HEK293 (cell line): ENCODE measurements around the gene PKNOX2.

ENCODE experiments used
- CTCF ChIA-PET: fragments of 350-600 bp; formaldehyde crosslinking; extraction: SDS; loops from one replicate; lab custom pipeline; 2021; ENCODE audit warnings: antibody characterized with exemption; lab: Yijun Ruan, JAX
- POLR2A ChIA-PET: fragments of 300-600 bp; formaldehyde crosslinking; extraction: SDS; loops from one replicate; lab custom pipeline; 2020; ENCODE audit warnings: antibody characterized with exemption, inconsistent platforms; lab: Yijun Ruan, JAX
- H3K27ac ChIP-seq: fragments of 200-500 bp; sonication (Bioruptor generic); 2 replicates; pipeline ENCODE4 v1.5.1; 2014; ENCODE audit warnings: low read depth, low read length, control low read depth, inconsistent platforms; ENCODE audit errors: extremely low read depth
- H3K36me3 ChIP-seq, 2 experiments: fragments of 200-500 bp in 1 of 2; sonication (Bioruptor generic) in 1 of 2; 1 replicate in 1 of 2; 2 replicates in 1 of 2; pipeline ENCODE4 v1.5.1; 2014 to 2017; ENCODE audit warnings: inconsistent platforms in 2 of 2, low read length in 2 of 2; ENCODE audit not compliant: control insufficient read depth in 2 of 2, insufficient read depth in 1 of 2
- H3K4me1 ChIP-seq: fragments of 200-500 bp; sonication (Bioruptor generic); 2 replicates; pipeline ENCODE4 v1.5.1; 2014; ENCODE audit warnings: mild to moderate bottlenecking, low read length, inconsistent platforms; ENCODE audit not compliant: control insufficient read depth, insufficient read depth
- H3K4me3 ChIP-seq: 2 replicates; pipeline ENCODE4 v1.5.1; 2011; ENCODE audit warnings: low read depth, mild to moderate bottlenecking, control low read depth, low read length, moderate library complexity
- H3K9me3 ChIP-seq: fragments of 200-500 bp; sonication (Bioruptor generic); 2 replicates; pipeline ENCODE4 v1.5.1; 2014; ENCODE audit warnings: low read depth, low read length, inconsistent platforms; ENCODE audit not compliant: control insufficient read depth, insufficient read depth
- HOXD13 ChIP-seq: sonication (generic); formaldehyde crosslinking; IDR thresholded peaks from 2 replicates; pipeline ENCODE4 v1.8.0; 2022; ENCODE audit warnings: missing genetic modification reagents, borderline replicate concordance
- KLF8 ChIP-seq: fragments of 450-650 bp; formaldehyde crosslinking; IDR thresholded peaks from 2 replicates; pipeline ENCODE4 v1.5.1; 2016; ENCODE audit warnings: missing biosample characterization, missing genetic modification characterization
- PRDM6 ChIP-seq: fragments of 450-650 bp; formaldehyde crosslinking; IDR thresholded peaks from 2 replicates; pipeline ENCODE4 v1.5.1; 2017; ENCODE audit warnings: missing biosample characterization, missing genetic modification characterization
- SP3 ChIP-seq: fragments of 450-650 bp; formaldehyde crosslinking; IDR thresholded peaks from 2 replicates; pipeline ENCODE4 v1.5.1; 2016; ENCODE audit warnings: missing biosample characterization, missing genetic modification characterization
- ZBTB7A ChIP-seq: fragments of 450-650 bp; formaldehyde crosslinking; IDR thresholded peaks from 2 replicates; pipeline ENCODE4 v1.5.1; 2016; ENCODE audit warnings: low read depth, missing biosample characterization, missing genetic modification characterization
- ZFP69B ChIP-seq: fragments of 450-650 bp; formaldehyde crosslinking; IDR thresholded peaks from 2 replicates; pipeline ENCODE4 v1.5.1; 2016; ENCODE audit warnings: missing biosample characterization, missing genetic modification characterization
- ZNF157 ChIP-seq: fragments of 450-650 bp; formaldehyde crosslinking; IDR thresholded peaks from 2 replicates; pipeline ENCODE4 v1.5.1; 2016; ENCODE audit warnings: missing biosample characterization, missing genetic modification characterization
- ZNF266 ChIP-seq: fragments of 450-650 bp; formaldehyde crosslinking; IDR thresholded peaks from 2 replicates; pipeline ENCODE4 v1.5.1; 2016; ENCODE audit warnings: missing biosample characterization, missing genetic modification characterization, low read depth
- ZNF292 ChIP-seq: fragments of 450-650 bp; formaldehyde crosslinking; IDR thresholded peaks from 2 replicates; pipeline ENCODE4 v1.5.1; 2016; ENCODE audit warnings: low read depth, missing biosample characterization, missing genetic modification characterization, borderline replicate concordance
- ZNF391 ChIP-seq: fragments of 450-650 bp; formaldehyde crosslinking; IDR thresholded peaks from 2 replicates; pipeline ENCODE4 v1.5.1; 2016; ENCODE audit warnings: low read depth, missing biosample characterization, missing genetic modification characterization, borderline replicate concordance
- ZNF449 ChIP-seq: fragments of 450-650 bp; formaldehyde crosslinking; IDR thresholded peaks from 2 replicates; pipeline ENCODE4 v1.5.1; 2017; ENCODE audit warnings: missing biosample characterization, mild to moderate bottlenecking, missing genetic modification characterization, moderate library complexity
- ZNF514 ChIP-seq: fragments of 450-650 bp; formaldehyde crosslinking; IDR thresholded peaks from 2 replicates; pipeline ENCODE4 v1.5.1; 2016; ENCODE audit warnings: missing biosample characterization, missing genetic modification characterization
- ZNF571 ChIP-seq: fragments of 450-650 bp; formaldehyde crosslinking; IDR thresholded peaks from 2 replicates; pipeline ENCODE4 v1.5.0; 2017; ENCODE audit warnings: missing biosample characterization, missing genetic modification characterization
- ZNF610 ChIP-seq: fragments of 450-650 bp; formaldehyde crosslinking; IDR thresholded peaks from 2 replicates; pipeline ENCODE4 v1.5.1; 2016; ENCODE audit warnings: missing biosample characterization, missing genetic modification characterization, borderline replicate concordance
- ZNF621 ChIP-seq: fragments of 450-650 bp; formaldehyde crosslinking; IDR thresholded peaks from 2 replicates; pipeline ENCODE4 v1.5.1; 2017; ENCODE audit warnings: missing biosample characterization, missing genetic modification characterization
- ZNF654 ChIP-seq: fragments of 450-650 bp; formaldehyde crosslinking; IDR thresholded peaks from 2 replicates; pipeline ENCODE4 v1.5.1; 2016; ENCODE audit warnings: low read depth, missing biosample characterization, missing genetic modification characterization
- TF ChIP-seq, protein P1 (sequence below): fragments of 450-650 bp; formaldehyde crosslinking; IDR thresholded peaks from 2 replicates; pipeline ENCODE4 v1.5.1; 2016; ENCODE audit warnings: missing biosample characterization, missing genetic modification characterization
- TF ChIP-seq, protein P2 (sequence below): fragments of 450-650 bp; formaldehyde crosslinking; IDR thresholded peaks from 2 replicates; pipeline ENCODE4 v1.5.0; 2017; ENCODE audit warnings: missing biosample characterization, missing genetic modification characterization, borderline replicate concordance
- TF ChIP-seq, protein P3 (sequence below): fragments of 450-650 bp; formaldehyde crosslinking; IDR thresholded peaks from 2 replicates; pipeline ENCODE4 v1.5.1; 2016; ENCODE audit warnings: missing biosample characterization, missing genetic modification characterization
- TF ChIP-seq, protein P4 (sequence below): fragments of 450-650 bp; formaldehyde crosslinking; IDR thresholded peaks from 2 replicates; pipeline ENCODE4 v1.5.1; 2017; ENCODE audit warnings: missing biosample characterization, missing genetic modification characterization

The PKNOX2 gene

DNA sequence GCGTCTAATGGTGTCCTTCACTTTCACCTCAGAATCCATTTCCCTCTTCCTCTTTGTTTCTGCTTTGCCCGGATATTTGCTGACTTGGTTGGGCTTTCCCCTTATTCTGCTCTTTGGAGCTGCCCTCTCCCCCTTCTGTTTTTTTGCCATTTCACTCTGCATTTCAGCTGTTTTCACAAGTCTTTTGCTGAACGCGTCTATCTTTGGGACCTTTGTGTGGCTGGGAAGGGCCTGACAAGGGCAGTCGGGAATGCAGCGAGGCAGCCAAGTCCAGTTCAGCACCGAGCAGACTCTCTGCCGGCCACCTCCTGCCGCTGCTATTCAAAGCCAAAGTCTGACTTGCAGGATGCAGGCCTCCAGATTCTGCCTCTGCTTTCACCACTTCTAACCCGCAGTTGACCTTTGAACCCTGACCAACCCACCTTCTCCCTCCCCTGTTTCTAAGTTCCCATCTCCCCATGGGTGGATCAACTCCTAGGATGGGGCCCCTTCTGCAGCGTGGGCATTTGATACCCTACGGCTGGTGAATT is 293.3 kb downstream of the PKNOX2 start:
- H3K4me3 ChIP-seq, result no peak overlapping the region
- H3K27ac ChIP-seq, result no peak overlapping the region
- TF ChIP-seq ZNF610 (tag by site-specific recombination) (no peak), ZNF571 (tag by site-specific recombination) (no peak), ZNF391 (tag by site-specific recombination) (no peak), ZNF449 (tag by site-specific recombination) (peak; percentile 59; the same call in 1 of the 2 replicates), ZFP69B (tag by site-specific recombination) (no peak), SP3 (tag by site-specific recombination) (no peak)
- TF ChIP-seq, protein P1, sequence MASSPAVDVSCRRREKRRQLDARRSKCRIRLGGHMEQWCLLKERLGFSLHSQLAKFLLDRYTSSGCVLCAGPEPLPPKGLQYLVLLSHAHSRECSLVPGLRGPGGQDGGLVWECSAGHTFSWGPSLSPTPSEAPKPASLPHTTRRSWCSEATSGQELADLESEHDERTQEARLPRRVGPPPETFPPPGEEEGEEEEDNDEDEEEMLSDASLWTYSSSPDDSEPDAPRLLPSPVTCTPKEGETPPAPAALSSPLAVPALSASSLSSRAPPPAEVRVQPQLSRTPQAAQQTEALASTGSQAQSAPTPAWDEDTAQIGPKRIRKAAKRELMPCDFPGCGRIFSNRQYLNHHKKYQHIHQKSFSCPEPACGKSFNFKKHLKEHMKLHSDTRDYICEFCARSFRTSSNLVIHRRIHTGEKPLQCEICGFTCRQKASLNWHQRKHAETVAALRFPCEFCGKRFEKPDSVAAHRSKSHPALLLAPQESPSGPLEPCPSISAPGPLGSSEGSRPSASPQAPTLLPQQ (tag by site-specific recombination), result no peak
- ChIA-PET CTCF (no interaction called here), POLR2A (no interaction called here)
- H3K36me3 ChIP-seq, result no peaks in the 10 kb centered on the region
- H3K4me1 ChIP-seq, result no peaks in the 10 kb centered on the region
- H3K9me3 ChIP-seq, result no peaks in the 10 kb centered on the region

- H3K4me1 ChIP-seq, result no peaks in the 10 kb centered on the region
- TF ChIP-seq ZBTB7A (tag by site-specific recombination) (no peak), ZNF157 (tag by site-specific recombination) (no peak), ZNF266 (tag by site-specific recombination) (no peak), ZNF514 (tag by site-specific recombination) (no peak), KLF8 (tag by site-specific recombination) (no peak), ZNF654 (tag by site-specific recombination) (no peak), ZNF292 (tag by site-specific recombination) (no peak), HOXD13 (CRISPR knock-in tag) (no peak), ZNF621 (tag by site-specific recombination) (no peak), PRDM6 (no peak)
- TF ChIP-seq, protein P2, sequence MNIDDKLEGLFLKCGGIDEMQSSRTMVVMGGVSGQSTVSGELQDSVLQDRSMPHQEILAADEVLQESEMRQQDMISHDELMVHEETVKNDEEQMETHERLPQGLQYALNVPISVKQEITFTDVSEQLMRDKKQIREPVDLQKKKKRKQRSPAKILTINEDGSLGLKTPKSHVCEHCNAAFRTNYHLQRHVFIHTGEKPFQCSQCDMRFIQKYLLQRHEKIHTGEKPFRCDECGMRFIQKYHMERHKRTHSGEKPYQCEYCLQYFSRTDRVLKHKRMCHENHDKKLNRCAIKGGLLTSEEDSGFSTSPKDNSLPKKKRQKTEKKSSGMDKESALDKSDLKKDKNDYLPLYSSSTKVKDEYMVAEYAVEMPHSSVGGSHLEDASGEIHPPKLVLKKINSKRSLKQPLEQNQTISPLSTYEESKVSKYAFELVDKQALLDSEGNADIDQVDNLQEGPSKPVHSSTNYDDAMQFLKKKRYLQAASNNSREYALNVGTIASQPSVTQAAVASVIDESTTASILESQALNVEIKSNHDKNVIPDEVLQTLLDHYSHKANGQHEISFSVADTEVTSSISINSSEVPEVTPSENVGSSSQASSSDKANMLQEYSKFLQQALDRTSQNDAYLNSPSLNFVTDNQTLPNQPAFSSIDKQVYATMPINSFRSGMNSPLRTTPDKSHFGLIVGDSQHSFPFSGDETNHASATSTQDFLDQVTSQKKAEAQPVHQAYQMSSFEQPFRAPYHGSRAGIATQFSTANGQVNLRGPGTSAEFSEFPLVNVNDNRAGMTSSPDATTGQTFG (tag by site-specific recombination), result no peak
- TF ChIP-seq, protein P3, sequence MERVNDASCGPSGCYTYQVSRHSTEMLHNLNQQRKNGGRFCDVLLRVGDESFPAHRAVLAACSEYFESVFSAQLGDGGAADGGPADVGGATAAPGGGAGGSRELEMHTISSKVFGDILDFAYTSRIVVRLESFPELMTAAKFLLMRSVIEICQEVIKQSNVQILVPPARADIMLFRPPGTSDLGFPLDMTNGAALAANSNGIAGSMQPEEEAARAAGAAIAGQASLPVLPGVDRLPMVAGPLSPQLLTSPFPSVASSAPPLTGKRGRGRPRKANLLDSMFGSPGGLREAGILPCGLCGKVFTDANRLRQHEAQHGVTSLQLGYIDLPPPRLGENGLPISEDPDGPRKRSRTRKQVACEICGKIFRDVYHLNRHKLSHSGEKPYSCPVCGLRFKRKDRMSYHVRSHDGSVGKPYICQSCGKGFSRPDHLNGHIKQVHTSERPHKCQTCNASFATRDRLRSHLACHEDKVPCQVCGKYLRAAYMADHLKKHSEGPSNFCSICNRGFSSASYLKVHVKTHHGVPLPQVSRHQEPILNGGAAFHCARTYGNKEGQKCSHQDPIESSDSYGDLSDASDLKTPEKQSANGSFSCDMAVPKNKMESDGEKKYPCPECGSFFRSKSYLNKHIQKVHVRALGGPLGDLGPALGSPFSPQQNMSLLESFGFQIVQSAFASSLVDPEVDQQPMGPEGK (tag by site-specific recombination), result no peak
- TF ChIP-seq, protein P4, sequence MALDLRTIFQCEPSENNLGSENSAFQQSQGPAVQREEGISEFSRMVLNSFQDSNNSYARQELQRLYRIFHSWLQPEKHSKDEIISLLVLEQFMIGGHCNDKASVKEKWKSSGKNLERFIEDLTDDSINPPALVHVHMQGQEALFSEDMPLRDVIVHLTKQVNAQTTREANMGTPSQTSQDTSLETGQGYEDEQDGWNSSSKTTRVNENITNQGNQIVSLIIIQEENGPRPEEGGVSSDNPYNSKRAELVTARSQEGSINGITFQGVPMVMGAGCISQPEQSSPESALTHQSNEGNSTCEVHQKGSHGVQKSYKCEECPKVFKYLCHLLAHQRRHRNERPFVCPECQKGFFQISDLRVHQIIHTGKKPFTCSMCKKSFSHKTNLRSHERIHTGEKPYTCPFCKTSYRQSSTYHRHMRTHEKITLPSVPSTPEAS (tag by site-specific recombination), result no peak
- TF ChIP-seq, all 188 proteins: peak for 0
- H3K36me3 ChIP-seq, result no peaks in the 10 kb centered on the region
- no peak overlapping the region for H3K4me3 ChIP-seq
- CTCF ChIA-PET, result interaction anchor here (0.6 to 5.2 kb wide), 3 partner anchors 8 to 27 kb away, joined by 3 to 35 read pairs (median 9); no protein-coding TSS in a partner anchor
- no peak overlapping the region for H3K27ac ChIP-seq
- POLR2A ChIA-PET, result no interaction called here
- H3K9me3 ChIP-seq, result no peaks in the 10 kb centered on the region
These were observed 295.7 kb downstream of the PKNOX2 start for GRCh38 chr11:125460275-125460674.
